OCI-LY7 (cell line): ENCODE data around the gene ATP6V0C. TPM values are rescaled to one million over a fixed set of nuclear protein-coding genes. Genes with fewer than 3 reads are reported as not detected.

Experiments
- BruUV-seq: library from RNA; stranded (reverse); fragments of 400-500 nt; replicated peaks from 2 replicates; lab custom pipeline; 2021; lab: Mats Ljungman, UMichigan
- CTCF ChIA-PET: fragments of 300-600 bp; sonication (Branson Sonifier 250); formaldehyde crosslinking; loops from one replicate; lab custom pipeline; 2022; ENCODE audit warnings: antibody characterized with exemption; ENCODE audit not compliant: unreplicated experiment; lab: Charles Lee
- POLR2A ChIA-PET: fragments of 300-600 bp; sonication (Branson Sonifier 250); formaldehyde crosslinking; loops from one replicate; lab custom pipeline; 2022; ENCODE audit warnings: antibody characterized with exemption; lab: Charles Lee
- DNase-seq: peaks from one replicate; pipeline ENCODE4 v3.0.0-alpha.2; 2015; ENCODE audit warnings: low spot score
- H2AFZ ChIP-seq: fragments of 200-600 bp; sonication (generic), shearing (Covaris generic); 2 replicates; pipeline ENCODE4 v1.6.1; 2014; ENCODE audit warnings: mild to moderate bottlenecking, antibody characterized with exemption, low read length, moderate library complexity
- H3K27ac ChIP-seq: fragments of 200-600 bp; sonication (generic); 2 replicates; pipeline ENCODE4 v1.5.1; 2014; ENCODE audit warnings: mixed run types, low read depth, mild to moderate bottlenecking, moderate library complexity, low read length, inconsistent platforms; ENCODE audit not compliant: poor library complexity, severe bottlenecking
- H3K36me3 ChIP-seq: fragments of 200-600 bp; sonication (generic); 2 replicates; pipeline ENCODE4 v1.6.1; 2014; ENCODE audit warnings: mild to moderate bottlenecking, antibody characterized with exemption, low read length, moderate library complexity, mixed read lengths; ENCODE audit not compliant: insufficient read depth
- H3K4me1 ChIP-seq: fragments of 200-600 bp; sonication (generic); 2 replicates; pipeline ENCODE4 v1.5.1; 2014; ENCODE audit warnings: mild to moderate bottlenecking, low read length; ENCODE audit not compliant: insufficient read depth, poor library complexity, severe bottlenecking
- H3K4me2 ChIP-seq: fragments of 200-600 bp; sonication (generic); 2 replicates; pipeline ENCODE4 v1.6.1; 2014; ENCODE audit warnings: mild to moderate bottlenecking, low read length
- H3K4me3 ChIP-seq: fragments of 200-600 bp; sonication (generic); 2 replicates; pipeline ENCODE4 v1.5.1; 2014; ENCODE audit warnings: mild to moderate bottlenecking, low read depth, low read length; ENCODE audit not compliant: poor library complexity, severe bottlenecking
- H3K79me2 ChIP-seq: fragments of 200-600 bp; sonication (generic); 2 replicates; pipeline ENCODE4 v1.6.1; 2016; ENCODE audit warnings: low read depth, mild to moderate bottlenecking, low read length, moderate library complexity, mixed read lengths; ENCODE audit not compliant: insufficient read depth
- H3K9me2 ChIP-seq: fragments of 200-600 bp; sonication (generic); 2 replicates; pipeline ENCODE4 v1.6.1; 2016; ENCODE audit warnings: mild to moderate bottlenecking, low read length, mixed read lengths; ENCODE audit not compliant: insufficient read depth
- H3K9me3 ChIP-seq: fragments of 200-600 bp; sonication (generic); 2 replicates; pipeline ENCODE4 v1.6.1; 2014; ENCODE audit warnings: mild to moderate bottlenecking, mixed run types, low read length, mixed read lengths
- H4K20me1 ChIP-seq: fragments of 200-600 bp; sonication (generic); 2 replicates; pipeline ENCODE4 v1.6.1; 2014; ENCODE audit warnings: mild to moderate bottlenecking, antibody characterized with exemption, low read length, moderate library complexity, mixed read lengths; ENCODE audit not compliant: insufficient read depth
- CTCF ChIP-seq: fragments of 200-600 bp; sonication (generic); conservative IDR thresholded peaks from 2 replicates; pipeline ENCODE4 v1.5.1; 2014; ENCODE audit warnings: mild to moderate bottlenecking, antibody characterized with exemption, low read length, moderate library complexity, mixed read lengths
- EZH2phosphoT487 ChIP-seq: fragments of 200-600 bp; sonication (generic); IDR thresholded peaks from 2 replicates; pipeline ENCODE4 v1.6.1; 2018; ENCODE audit warnings: low read depth, borderline replicate concordance, mild to moderate bottlenecking, mixed run types, antibody characterized with exemption, low read length, moderate library complexity, mixed read lengths
- intact Hi-C: fragments of 100-400 bp; cut with micrococcal nuclease; formaldehyde crosslinking; loops from one replicate; pipeline ENCODE4 v1.10.0; 2022; ENCODE audit not compliant: unreplicated experiment
- total RNA-seq, 2 experiments: library from RNA; depleted of rRNA in 1 of 2; stranded (reverse); fragments of >200 nt in 1 of 2; shearing (Covaris generic) in 1 of 2; gene quantifications; 2 replicates each; pipeline ENCODE4 v1.2.3, GENCODE V29; 2014 to 2022

Gene ATP6V0C
- total RNA-seq, 2 experiments from 2014 or later = 16.4 to 94.3 TPM

DNA sequence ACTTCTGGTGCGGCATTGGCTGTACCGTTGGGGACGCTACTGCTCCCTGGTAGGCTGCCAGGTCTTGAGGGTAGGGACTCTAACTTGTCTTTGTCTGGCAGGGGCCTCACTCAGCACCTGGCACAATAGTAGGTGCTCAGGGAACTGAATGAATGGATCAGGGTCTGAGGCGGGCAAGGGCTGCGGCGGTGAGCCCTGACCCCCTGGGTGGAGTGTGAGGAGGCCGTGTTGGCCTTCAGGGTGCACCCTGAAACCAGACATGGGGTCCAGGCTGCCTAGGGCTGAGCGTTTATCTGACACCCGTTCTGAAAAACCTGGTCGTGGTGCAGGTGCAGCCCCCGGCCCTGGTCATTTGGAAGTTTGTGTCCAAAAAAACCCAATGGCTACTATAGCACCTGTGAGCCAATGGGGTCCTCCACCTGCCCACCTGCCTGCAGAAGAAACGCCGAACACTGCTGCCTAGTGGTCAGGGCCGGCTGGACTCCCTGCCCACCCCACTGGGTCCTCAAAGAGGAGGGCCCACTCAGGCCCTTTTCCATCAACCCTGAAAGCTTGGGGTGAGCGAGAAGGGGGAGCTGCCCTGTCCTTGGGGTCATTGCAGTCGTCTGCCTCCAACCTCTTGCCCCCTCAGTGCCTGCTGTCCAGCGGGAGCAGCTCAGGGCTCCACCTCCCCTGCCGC is 4.9 kb upstream of the ATP6V0C start:
- Histone ChIP-seq H2AFZ (no peak overlapping the region), H3K9me3 (no peaks in the 10 kb centered on the region), H3K4me2 (no peak overlapping the region), H3K4me3 (no peak overlapping the region), H3K36me3 (no peaks in the 10 kb centered on the region), H3K4me1 (peaks cover 44% of the 10 kb centered on the region), H3K9me2 (no peaks in the 10 kb centered on the region), H3K27ac (no peak overlapping the region), H4K20me1 (no peaks in the 10 kb centered on the region), H3K79me2 (peaks cover under 1% of the 10 kb centered on the region; the same call in 1 of the 2 replicates)
- BruUV-seq = no TSS peak
- ChIA-PET POLR2A (no interaction called here), CTCF (no interaction called here)
- DNase-seq = no peak
- intact Hi-C loops = no loop called here
- TF ChIP-seq CTCF = no peak
- no peak for TF ChIP-seq EZH2phosphoT487

GRCh38 chr16:2511128-2511800 is 2.5 kb upstream of the ATP6V0C start:
- H3K79me2 ChIP-seq = peaks cover 24% of the 10 kb centered on the region
- no TSS peak for BruUV-seq
- peaks cover 2% of the 10 kb centered on the region; the same call in 1 of the 2 replicates for H3K36me3 ChIP-seq
- intact Hi-C loops = loop anchor here (5.0 kb wide), 1 partner anchor 169 kb away; the partner anchor contains the start of gene ABCA3
- ChIA-PET CTCF (no interaction called here), POLR2A (no interaction called here)
- H3K4me3 ChIP-seq = no peak overlapping the region
- no peaks in the 10 kb centered on the region for H3K9me3 ChIP-seq
- H2AFZ ChIP-seq = no peak overlapping the region
- DNase-seq = no peak
- H4K20me1 ChIP-seq = peaks cover 9% of the 10 kb centered on the region
- no peaks in the 10 kb centered on the region for H3K9me2 ChIP-seq
- no peak overlapping the region for H3K27ac ChIP-seq
- no peak overlapping the region for H3K4me2 ChIP-seq
- TF ChIP-seq CTCF (no peak), EZH2phosphoT487 (no peak)
- peaks cover 59% of the 10 kb centered on the region for H3K4me1 ChIP-seq
